Skeletal muscle tissue (tissue), 1 donor: Measurements from ENCODE around the gene RHOF. TPM values are rescaled to one million over a fixed set of nuclear protein-coding genes. Genes with fewer than 3 reads are reported as not detected.

ENCODE experiments used
- total RNA-seq: library from RNA; depleted of rRNA; stranded (reverse); fragments of >200 nt; gene quantifications from one replicate; pipeline ENCODE4 v1.2.3, GENCODE V29; 2014

The RHOF gene
- total RNA-seq, 1 donor from 2014 or later: 2.1 TPM

Other genes starting within 250 kb of the RHOF start
- gene KDM2B, start 212.7 kb downstream of the RHOF start, total RNA-seq: 28.7 TPM
- 10.4 TPM for gene ORAI1, start 167.2 kb downstream of the RHOF start, total RNA-seq
- under 0.01 TPM for gene MORN3, start 124.0 kb downstream of the RHOF start, total RNA-seq
- gene TMEM120B, start 80.9 kb downstream of the RHOF start, total RNA-seq: 8.9 TPM
- gene SETD1B, start 10.3 kb upstream of the RHOF start, total RNA-seq: 2.1 TPM
- not detected for gene HPD, start 65.2 kb upstream of the RHOF start, total RNA-seq
- 13.0 TPM for gene PSMD9, start 95.1 kb upstream of the RHOF start, total RNA-seq
- 2.6 TPM for gene CFAP251, start 124.9 kb upstream of the RHOF start, total RNA-seq
- 9.4 TPM for gene BCL7A, start 228.2 kb upstream of the RHOF start, total RNA-seq